HG02571 (cell line): ENCODE measurements around the gene SPSB2.

ENCODE experiments used
- ATAC-seq: cut with Tn5 transposase; IDR thresholded peaks from one replicate; pipeline ENCODE4 v1.9.1; 2021; ENCODE audit warnings: mild to moderate bottlenecking, moderate library complexity; ENCODE audit not compliant: unreplicated experiment

Gene SPSB2

DNA sequence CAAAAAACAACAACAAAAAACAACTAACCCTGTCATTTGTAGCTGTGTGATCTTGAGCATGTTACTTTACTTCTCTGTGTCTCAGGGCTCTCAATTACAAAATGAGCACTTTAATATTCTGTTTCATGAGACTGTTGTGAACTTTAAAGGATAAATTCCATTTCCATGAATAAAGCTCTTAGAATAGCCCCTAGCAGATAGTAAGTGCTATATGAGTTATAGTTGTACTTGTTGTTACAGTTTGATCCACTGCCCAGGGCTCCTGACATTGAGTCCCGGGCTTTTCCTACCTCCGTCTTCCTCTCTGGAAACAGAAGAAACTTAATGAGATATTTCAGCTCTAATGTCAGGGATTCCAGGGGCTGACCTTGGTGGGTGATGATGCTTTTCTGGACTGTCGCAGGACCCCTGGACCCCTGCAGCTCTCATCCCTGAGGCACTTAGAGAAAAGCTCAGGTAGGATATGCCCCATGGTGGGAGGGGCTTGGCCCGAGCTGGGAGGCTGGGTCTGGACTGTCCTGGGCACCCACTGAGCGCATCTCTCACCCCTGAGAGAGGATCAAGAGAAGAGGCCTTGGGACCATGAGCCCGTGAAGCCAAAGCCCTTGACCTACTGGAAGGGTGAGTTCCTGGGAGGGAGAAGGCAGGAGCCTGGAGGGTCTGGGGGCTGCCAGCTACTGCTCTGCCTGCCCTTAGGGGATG is 39.8 kb downstream of the SPSB2 start:
- no peak for ATAC-seq

DNA sequence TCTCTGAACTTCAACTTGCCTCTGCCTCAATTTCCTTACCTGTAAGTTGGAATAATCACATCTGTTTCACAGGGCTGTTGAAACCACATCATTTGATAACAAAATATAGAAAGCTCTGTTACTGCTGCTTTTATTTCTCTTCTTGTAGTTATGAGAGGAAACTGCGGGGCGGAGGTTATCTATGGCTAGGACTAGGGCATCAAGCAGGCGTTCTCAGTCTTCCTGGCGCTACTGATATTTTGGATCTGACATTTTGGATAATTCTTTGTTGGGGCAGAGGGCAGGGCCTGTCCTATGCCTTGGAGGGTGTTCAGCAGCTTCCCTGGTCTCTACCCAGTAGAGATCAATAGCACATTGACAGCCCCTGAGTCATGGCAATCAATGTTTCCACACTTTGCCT is 41.0 kb downstream of the SPSB2 start:
- ATAC-seq = no peak

DNA sequence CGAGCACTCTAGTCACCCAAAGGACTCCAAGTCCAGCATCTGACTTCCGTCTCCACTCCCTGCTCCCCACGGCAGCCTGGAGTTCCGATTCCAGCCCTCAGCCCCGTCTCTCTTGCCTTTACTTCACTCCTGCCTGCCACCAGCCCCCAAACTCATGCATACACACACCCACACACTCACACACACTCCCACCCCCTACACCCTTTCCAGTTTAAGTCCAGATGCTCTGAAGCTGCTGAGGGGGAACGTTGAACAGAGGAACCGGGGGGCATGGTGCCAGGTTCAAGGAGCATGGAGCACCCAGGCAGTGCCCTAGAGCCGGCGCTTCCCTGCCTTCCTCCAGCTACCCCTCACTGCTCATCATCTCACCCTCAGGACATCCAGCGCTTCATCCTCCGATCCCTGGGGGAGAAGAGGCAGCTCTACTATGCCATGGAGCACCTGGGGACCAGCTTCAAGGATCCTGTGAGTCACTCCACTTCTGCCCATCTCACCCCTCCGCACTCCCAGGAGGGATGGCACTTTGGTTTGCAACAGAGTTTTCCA is 41.6 kb downstream of the SPSB2 start:
- ATAC-seq = no peak

DNA sequence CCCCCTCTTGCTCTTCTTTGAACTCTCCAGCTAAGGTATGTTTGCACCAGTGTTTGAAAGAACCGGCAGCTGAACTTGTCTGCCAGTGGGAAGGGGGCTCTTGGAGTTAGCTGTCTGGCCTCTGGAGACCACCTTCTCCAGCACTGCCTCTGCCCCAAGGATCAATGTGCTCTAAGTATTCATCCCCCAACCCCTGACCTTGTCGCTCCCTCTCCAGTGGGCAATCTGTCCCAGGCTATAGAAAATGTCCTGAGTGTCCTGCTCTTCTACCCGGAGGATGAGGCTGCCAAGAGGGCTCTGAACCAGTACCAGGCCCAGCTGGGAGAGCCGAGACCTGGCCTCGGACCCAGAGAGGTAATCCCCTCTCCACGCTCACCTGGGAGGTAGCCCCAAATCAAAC is 42.1 kb downstream of the SPSB2 start:
- no peak for ATAC-seq

DNA sequence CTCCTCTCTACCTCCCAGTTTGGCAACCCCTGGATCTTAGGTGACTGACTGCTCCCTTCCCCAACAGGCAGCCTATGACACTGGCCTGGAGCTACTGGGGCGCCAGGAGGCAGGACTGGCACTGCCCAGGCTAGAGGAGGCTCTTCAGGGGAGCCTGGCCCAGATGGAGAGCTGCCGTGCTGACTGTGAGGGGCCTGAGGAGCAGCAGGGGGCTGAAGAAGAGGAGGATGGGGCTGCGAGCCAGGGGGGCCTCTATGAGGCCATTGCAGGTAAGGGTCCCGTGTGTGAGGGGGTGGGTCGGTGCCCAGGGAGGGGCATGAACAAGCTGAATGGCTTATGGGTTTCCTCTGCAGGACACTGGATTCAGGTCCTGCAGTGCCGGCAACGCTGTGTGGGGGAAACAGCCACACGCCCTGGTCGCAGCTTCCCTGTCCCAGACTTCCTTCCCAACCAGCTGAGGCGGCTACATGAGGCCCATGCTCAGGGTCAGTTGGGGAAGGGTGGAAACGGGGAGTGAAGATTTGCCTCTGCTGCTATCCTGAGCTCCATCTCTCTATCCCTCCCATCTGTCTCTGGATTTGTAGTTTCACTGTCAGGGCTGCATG is 42.7 kb downstream of the SPSB2 start:
- ATAC-seq = no peak

DNA sequence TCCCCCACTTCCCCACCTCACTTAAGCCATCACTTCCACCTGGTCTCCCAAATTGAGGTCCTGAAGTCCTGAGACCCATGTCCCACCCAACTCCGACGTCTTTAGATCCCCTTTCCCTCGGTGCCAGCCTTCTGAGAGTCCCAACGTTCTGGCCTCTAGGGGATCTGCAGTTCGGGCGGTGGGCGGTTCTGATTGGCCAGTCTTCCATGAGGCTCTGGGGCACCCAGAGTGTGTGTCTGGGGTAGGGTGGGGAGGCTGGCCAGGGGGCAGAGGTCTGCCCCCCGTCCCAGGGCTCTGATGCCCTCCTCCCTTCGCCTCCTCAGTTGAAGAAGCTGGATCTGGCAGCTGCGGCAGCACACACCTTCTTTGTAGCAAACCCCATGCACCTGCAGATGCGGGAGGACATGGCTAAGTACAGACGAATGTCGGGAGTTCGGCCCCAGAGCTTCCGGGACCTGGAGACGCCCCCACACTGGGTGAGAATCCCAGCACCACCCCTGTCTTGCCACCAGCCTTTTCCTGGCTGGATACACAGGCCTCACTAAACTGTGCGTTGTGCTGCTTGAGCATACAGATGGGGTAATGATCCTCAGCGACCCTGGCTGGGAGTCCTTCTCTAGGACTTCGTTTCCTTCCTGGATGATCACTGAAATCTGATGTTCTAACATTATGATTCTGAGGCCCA is 43.4 kb downstream of the SPSB2 start:
- ATAC-seq = no peak

DNA sequence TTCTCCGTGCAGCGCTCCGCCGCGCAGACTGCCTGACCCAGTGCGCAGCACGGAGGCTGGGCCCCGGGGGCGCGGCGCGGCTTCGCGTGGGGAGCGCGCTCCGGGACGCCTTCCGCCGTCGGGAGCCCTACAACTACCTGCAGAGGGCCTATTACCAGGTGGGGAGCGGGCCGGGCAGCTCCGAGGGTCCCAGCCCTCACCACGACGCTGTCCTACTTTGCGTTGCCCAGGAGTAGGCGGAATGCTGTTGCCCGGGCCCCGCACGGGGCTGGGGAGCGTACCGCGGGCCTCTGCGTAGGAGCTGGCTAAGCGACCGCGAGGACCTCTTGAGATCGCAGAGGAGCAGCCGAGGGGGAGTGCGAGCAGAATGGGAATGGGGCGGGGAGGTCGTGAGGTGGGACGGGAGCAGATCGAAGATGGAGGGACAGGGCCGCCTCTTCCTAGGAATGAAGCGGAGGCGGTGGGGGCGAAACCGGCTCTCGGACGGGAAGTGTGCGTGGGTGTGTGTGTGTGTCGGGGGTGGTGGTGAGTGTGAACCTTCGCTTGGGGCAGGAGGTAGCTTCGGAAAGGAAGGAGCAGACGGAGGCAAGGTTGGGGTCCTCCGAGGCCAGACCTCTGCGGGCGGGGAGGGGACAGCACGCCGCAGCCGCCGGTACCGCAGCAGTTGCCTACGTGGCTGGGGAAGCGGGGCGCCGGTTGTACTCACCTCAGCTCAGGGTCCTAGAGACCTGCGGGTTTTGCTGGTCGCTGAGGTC is 44.1 kb downstream of the SPSB2 start:
- ATAC-seq = no peak

DNA sequence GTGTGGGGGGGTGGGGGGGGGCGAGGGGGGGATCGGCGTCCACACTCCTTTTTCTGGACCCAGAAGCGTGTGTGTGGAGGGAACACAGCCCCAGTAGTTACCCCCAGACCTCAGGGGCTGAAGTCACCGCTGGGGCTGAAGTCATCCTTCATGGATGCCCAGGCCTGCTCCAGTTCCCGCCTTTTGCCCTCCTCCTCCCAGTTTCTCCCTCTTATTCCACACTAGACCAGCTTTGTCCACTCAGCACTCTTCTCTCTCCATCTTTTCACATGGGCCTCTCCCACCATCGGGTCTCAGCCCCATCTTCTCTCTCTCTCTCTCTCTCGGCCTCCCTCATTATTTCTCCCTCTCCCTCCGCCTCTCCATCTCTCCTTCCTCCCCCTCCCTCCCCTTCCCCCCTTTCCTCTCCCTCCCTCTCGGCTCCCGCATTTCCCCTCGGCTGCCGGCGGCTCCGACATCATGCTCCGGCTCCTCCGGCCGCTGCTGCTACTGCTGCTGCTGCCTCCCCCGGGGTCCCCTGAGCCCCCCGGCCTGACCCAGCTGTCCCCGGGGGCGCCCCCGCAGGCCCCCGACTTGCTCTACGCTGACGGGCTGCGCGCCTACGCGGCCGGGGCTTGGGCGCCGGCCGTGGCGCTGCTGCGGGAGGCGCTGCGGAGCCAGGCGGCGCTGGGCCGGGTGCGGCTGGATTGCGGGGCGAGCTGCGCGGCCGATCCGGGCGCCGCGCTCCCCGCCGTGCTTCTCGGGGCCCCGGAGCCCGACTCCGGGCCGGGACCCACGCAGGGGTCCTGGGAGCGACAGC is 44.9 kb downstream of the SPSB2 start, which contains the start of gene P3H3:
Gene P3H3 (plus strand): TSS at position 426 of the 799 bp plus-strand sequence. CDS start 34 bp downstream, at position 460.
- ATAC-seq = no peak

DNA sequence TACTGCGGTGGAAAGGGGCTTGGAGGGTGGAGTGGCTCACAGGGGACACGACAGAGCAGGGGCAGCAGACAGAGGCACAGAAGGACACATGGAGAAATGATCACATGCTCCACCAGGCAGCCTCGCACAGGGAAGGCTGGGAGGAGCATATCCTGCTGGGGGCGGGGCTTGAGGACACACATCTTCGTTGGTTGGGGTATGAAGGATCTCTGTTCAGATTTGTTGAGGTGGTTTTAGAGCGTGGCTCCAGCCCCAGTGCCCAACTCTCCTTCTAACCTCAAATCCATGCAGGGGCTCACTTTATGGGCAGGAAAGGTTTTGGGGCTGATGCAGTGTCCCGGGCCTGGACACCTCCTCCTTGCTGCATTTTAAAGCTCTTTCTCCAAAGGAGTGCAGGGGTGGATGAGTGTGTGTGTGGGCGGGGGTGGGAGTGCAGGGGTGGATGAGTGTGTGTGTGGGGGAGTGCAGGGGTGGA is 45.6 kb downstream of the SPSB2 start:
- no peak for ATAC-seq

DNA sequence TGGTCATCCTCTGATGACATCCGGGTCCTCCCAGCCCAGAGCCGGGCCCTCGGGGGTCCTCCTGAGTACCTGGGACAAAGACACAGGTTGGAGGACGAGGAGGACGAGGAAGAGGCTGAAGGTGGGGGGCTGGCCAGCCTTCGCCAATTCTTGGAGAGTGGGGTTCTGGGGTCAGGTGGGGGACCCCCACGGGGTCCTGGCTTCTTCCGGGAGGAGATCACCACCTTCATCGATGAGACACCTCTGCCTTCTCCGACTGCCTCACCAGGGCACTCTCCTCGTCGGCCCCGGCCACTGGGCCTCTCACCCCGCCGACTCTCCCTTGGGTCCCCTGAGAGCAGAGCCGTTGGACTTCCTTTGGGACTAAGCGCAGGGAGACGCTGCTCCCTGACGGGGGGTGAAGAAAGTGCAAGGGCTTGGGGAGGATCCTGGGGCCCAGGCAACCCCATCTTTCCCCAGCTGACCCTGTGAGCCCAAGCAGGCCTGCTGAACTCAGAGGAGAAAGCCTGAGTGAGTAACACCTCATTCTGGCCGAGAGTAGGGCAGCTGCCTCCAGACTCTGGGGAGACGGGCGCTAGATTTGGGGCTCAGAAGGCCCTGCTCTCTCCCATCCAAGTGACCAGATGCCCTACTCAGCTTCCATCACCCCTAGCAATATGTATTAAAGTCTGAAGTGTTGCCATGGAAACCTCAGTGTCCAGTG is 46.2 kb downstream of the SPSB2 start:
- ATAC-seq = no peak

DNA sequence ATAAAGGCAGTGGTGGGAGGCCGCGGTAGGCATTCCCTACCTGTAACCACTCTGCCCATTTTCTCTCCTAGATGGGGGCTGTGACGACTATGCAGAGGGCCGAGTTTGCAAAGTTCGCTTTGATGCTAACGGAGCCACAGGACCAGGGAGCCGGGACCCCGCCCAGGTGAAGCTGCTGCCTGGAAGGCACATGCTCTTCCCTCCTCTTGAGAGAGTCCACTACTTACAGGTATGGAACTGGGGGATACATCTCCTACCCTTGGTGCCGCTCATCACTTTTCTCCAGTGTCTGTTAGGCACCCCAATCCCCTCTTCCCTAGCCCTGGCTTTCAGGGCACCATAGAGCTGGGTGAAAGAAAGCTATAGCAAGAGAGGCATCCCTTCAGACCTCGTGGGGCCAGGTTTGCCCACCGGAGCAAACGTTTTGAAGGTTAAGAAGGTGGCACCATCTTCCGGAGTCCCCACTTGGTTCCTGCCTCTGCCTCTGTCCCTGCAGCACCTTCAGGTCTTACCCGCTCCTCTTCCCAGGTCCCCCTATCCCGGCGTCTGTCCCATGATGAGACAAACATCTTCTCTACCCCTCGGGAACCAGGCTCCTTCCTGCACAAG is 46.9 kb downstream of the SPSB2 start:
- ATAC-seq = no peak

DNA sequence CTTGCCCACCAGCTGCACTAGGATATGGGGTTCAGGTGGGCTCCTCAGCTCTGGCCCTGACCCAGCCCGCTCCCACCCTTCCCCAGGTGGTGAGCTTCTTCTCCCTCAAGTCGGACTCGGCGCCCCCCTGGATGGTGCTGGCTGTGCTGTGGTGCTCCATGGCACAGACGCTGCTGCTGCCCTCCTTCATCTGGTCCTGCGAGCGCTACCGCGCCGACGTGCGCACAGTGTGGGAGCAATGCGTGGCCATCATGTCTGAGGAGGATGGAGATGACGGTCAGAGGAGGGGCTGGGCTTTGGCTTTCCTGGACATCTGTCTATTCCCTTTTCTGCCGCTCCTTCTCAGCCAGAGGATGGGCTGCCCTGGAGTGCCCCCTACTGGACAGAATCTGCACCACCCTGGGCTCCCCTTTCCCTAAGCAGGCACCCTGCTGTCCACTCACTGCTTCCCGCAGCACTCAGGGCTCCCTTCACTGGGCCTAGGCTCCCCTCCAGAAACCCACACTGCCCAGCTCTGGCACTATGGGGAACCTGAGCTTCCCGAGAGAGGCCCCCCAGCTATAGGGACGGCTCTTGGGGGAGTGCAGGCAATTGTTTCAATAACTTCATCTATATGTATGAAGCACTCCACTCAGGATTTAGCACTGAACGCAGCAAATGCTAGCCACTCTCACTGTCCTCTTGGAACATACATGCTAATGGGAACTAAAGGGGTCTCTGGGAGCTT is 47.5 kb downstream of the SPSB2 start:
- ATAC-seq = no peak

DNA sequence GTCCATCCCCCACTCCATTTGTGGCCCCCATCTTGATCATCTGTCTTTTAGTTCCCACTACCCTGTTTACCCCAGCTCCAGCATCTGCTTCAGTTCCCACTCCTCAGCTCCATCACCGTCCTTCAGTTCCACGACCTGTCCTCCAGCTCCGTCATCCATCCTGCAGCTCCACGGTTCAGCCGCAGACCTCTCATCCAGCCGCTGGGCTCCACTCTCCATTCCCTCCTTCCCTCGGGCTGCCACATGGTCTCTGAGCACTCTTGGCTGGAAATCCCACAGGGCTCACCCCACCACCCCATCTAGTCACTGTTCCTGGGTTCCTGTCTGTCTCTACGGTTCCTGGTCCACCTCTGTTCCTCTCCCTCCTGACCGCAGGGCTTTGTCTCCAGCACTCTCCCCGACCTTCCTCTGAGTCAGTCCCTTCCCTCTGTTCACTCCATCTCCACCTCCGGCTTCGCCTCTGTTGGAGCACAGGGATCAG is 48.2 kb downstream of the SPSB2 start:
- ATAC-seq = no peak

DNA sequence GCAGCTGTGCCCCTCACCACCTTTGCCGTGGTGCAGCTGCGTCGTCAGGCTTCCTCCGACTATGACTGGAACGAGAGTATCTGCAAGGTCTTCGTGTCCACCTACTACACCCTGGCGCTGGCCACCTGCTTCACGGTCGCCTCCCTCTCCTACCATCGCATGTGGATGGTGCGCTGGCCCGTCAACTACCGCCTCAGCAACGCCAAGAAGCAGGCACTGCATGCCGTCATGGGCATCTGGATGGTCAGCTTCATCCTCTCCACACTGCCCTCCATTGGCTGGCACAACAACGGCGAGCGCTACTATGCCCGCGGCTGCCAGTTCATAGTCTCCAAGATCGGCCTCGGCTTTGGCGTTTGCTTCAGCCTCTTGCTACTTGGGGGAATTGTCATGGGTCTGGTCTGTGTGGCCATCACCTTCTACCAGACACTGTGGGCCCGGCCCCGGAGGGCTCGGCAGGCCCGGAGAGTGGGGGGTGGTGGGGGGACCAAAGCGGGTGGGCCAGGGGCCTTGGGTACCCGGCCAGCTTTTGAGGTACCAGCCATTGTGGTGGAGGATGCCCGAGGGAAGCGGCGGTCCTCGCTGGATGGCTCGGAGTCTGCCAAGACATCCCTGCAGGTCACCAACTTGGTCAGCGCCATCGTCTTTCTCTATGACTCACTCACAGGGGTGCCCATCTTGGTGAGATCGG is 48.9 kb downstream of the SPSB2 start:
- ATAC-seq = no peak

DNA sequence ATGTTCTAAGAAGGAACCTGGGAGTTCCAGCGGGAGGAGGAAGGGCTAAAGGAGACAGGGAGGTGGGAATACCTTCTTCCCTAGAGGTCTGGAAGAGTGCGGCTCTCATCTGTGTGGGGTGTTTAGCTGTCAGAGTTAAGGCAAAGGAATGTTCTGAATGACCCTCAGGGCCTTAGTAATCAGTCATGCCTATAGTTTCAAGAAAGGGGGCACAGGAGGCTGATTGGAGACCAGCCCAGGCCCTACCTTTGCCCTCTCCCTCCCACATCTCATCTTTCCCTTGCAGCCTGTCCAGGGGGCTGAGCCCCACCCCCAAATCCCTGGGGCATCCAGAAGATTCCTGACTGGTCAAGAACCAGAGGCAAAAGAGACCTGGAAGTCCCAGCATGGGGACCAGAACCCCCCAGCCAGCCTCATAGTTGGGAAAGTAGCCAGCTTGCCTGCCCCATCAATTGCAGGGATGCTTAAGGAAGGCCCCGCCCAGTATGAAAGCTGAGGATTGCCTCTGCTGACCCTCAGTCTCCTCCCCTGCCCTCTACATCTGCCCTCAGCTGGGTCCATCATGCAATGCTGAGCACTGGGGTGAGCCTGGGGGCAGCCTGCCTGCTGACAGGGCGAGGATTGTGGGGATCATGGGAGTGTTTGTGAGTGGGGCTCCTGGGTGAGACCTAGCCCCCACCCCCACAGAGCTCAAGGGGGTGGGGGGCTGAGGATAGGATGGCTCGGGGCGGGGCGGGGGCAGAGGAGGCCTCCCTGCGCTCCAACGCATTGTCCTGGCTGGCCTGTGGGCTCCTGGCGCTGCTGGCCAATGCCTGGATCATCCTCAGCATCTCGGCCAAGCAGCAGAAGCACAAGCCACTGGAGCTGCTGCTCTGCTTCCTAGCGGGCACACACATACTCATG is 49.7 kb downstream of the SPSB2 start:
- no peak for ATAC-seq

DNA sequence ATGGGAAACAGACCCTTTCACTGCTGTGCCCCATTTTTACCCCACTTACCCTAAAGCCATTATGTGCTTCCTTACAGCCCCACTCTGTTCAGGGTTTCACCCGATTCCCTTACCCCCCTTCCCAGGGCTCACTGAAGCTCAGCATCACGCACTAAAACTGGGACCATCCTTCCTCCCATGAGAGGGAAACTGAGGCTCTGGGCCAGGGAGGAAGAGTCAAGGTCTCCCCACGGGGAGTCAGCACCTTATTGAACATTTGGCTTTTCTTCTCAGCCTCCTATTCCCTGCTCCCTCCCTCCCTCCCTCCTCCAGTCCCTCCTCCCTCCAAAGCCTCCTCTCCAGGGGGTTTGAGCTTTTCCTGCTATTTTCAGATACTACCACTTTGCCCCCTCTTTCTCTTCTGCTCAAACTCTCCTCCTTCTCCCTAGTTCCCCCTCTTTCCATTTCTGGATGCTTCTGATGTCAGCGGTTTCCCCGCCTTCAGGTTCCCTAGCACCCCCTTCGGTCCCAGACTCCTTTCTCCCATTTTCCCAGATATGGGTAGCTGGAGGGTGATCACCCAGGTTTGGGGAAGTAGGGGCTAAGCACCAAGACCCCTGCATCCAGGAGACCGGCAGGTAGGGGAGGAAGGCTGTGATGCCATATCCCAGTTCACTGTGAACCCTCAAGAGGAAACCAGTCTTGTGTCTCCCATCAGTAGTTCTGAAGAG is 50.5 kb downstream of the SPSB2 start:
- no peak for ATAC-seq
